Measurements from ENCODE around the gene ZBTB11.
"Not testable (repeated sequence)": the region's sequence is repeated elsewhere in the genome, so short reads cannot be mapped to it uniquely, and the experiment has no call there.

- TF ChIP-seq CTCF (IDR thresholded peaks at IDR 0.05; ENCODE audit: poor library complexity): peak; percentile 43
- not testable (repeated sequence) for TF ChIP-seq EZH2 (IDR thresholded peaks at IDR 0.05; ENCODE audit: borderline replicate concordance)
Observed at GRCh38 chr3:101693540-101693939, 16.6 kb upstream of the ZBTB11 start.

Measured in hepatocyte (in vitro differentiated cells).